H1 (cell line): ENCODE measurements around the gene RGS9. TPM values are rescaled to one million over a fixed set of nuclear protein-coding genes. Genes with fewer than 3 reads are reported as not detected.

Experiments used
- BCL11A ChIP-seq, 2 experiments: IDR thresholded peaks; one replicate each; pipeline ENCODE4 v1.6.1; 2011; ENCODE audit warnings: low read depth in 2 of 2, low read length in 2 of 2, mild to moderate bottlenecking in 2 of 2
- CEBPB ChIP-seq: IDR thresholded peaks from 2 replicates; pipeline ENCODE4 v1.6.1; 2012; ENCODE audit warnings: low read depth, low read length
- POLR2AphosphoS5 ChIP-seq: IDR thresholded peaks from 2 replicates; pipeline ENCODE4 v1.6.1; 2011; ENCODE audit warnings: low read depth, low read length
- SIN3A ChIP-seq, 2 experiments: IDR thresholded peaks in 1 of 2; conservative IDR thresholded peaks in 1 of 2; 2 replicates each; pipeline ENCODE4 v1.6.1; 2011 to 2012; ENCODE audit warnings: low read length in 2 of 2, improper control_type of control experiment in 1 of 2, low read depth in 1 of 2, mild to moderate bottlenecking in 1 of 2
- SIX5 ChIP-seq: IDR thresholded peaks from 2 replicates; pipeline ENCODE4 v1.6.1; 2011; ENCODE audit warnings: mild to moderate bottlenecking, low read depth, low read length
- SUZ12 ChIP-seq: fragments of 200-600 bp; sonication (generic); IDR thresholded peaks from 2 replicates; pipeline ENCODE4 v1.6.1; 2012; ENCODE audit warnings: mild to moderate bottlenecking, inconsistent platforms, low read length, moderate library complexity, mixed read lengths
- TBP ChIP-seq: IDR thresholded peaks from 2 replicates; pipeline ENCODE4 v1.6.1; 2011; ENCODE audit warnings: low read depth, low read length, improper control_type of control experiment
- USF2 ChIP-seq: IDR thresholded peaks from 2 replicates; pipeline ENCODE4 v1.6.1; 2011; ENCODE audit warnings: low read length, improper control_type of control experiment
- polyA plus RNA-seq, 7 experiments: library from polyadenylated mRNA; depleted of rRNA in 3 of 7; stranded (reverse) in 5 of 7; unstranded in 2 of 7; fragments of >200 nt in 5 of 7; fragments of 200-250 nt in 2 of 7; gene quantifications; 1 replicate in 5 of 7; 2 replicates in 1 of 7; 4 replicates in 1 of 7; pipeline versions ENCODE4 v1.2.1 to v1.2.3, GENCODE V29; 2011 to 2013; ENCODE audit warnings: missing spikeins in 2 of 7, mixed read lengths in 2 of 7
- total RNA-seq: library from RNA; stranded (reverse); fragmentation: NEBNext Ultra II Directional; extraction: Animal tissue kit (Norgen Biotek cat#: 25700); gene quantifications from 2 replicates; pipeline ENCODE4 v1.2.1, GENCODE V29; 2021

RGS9 gene
- total and polyA plus RNA-seq, 2 of the 8 experiments (the other 6 are each of a cell fraction or from before 2014, with no cell fraction given) = 8.9 to 20.5 TPM

GRCh38 chr17:65268832-65269231, 131.7 kb downstream of the RGS9 start (continued):
- no peak for TF ChIP-seq BCL11A (IDR thresholded peaks at IDR 0.05; ENCODE audit: low read depth in 2 of 2, low read length in 2 of 2)
- no peak for TF ChIP-seq SIN3A (conservative IDR thresholded peaks at IDR 0.05 in 1 of 2, IDR thresholded peaks at IDR 0.05 in 1 of 2; ENCODE audit: low read depth in 1 of 2, low read length in 2 of 2)
- no peak for TF ChIP-seq CEBPB
- TF ChIP-seq POLR2AphosphoS5 = no peak
- no peak for TF ChIP-seq SUZ12
- TF ChIP-seq USF2 = no peak
- no peak for TF ChIP-seq SIX5
- no peak for TF ChIP-seq TBP
- TF ChIP-seq, all 59 proteins: peak for 0
